ENCODE data around the gene EFCAB8.

DNA sequence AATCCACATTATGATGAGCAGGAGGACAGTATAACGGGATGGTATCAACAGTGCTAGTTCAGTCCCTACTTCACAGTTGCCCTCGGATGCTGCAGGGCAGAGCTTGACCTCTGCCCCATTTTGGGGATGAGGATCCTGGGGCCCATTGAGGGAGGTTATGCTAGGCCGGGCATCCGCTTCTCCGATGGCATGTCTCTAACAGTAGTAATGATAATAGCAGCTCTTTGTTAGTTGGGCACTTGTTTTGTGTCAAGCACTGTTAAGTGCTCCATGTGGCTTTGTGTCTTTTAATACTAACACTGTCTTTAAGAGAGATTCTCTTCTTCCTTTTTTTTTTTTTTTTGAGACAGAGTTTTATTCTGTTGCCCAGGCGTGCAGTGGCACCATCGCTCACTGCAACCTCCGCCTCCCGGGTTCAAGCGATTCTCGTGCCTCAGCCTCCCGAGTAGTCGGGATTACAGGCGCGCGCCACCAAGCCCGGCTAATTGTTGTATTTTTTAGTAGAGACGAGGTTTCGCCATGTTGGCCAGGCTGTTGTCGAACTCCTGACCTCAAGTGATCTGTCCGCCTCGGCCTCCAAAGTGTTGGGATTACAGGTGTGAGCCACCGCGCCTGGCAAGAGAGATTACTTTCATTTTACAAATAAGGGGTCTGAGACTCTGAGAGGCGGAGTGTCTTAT is 37.9 kb upstream of the EFCAB8 start:
- TF ChIP-seq, protein P1, sequence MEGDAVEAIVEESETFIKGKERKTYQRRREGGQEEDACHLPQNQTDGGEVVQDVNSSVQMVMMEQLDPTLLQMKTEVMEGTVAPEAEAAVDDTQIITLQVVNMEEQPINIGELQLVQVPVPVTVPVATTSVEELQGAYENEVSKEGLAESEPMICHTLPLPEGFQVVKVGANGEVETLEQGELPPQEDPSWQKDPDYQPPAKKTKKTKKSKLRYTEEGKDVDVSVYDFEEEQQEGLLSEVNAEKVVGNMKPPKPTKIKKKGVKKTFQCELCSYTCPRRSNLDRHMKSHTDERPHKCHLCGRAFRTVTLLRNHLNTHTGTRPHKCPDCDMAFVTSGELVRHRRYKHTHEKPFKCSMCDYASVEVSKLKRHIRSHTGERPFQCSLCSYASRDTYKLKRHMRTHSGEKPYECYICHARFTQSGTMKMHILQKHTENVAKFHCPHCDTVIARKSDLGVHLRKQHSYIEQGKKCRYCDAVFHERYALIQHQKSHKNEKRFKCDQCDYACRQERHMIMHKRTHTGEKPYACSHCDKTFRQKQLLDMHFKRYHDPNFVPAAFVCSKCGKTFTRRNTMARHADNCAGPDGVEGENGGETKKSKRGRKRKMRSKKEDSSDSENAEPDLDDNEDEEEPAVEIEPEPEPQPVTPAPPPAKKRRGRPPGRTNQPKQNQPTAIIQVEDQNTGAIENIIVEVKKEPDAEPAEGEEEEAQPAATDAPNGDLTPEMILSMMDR (IDR thresholded peaks at IDR 0.05; ENCODE audit: low read depth, low read length): no peak
- TF ChIP-seq POLR2A (IDR thresholded peaks at IDR 0.05; ENCODE audit: extremely low read depth, insufficient read length) (no peak), MYC (IDR thresholded peaks at IDR 0.05; ENCODE audit: low read depth, low read length) (no peak)
- TF ChIP-seq, protein P2, sequence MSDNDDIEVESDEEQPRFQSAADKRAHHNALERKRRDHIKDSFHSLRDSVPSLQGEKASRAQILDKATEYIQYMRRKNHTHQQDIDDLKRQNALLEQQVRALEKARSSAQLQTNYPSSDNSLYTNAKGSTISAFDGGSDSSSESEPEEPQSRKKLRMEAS (IDR thresholded peaks at IDR 0.05; ENCODE audit: low read depth, low read length): 0 out of 2 replicates have a peak, but pooled peaks have one; percentile 10

Data from NB4 (cell line).